Ishikawa (cell line): ENCODE data around the gene CCDC88C.

Experiments
- CREB1 ChIP-seq: IDR thresholded peaks from 2 replicates; pipeline ENCODE4 v1.6.1; 2012; ENCODE audit warnings: low read depth
- EGR1 ChIP-seq: IDR thresholded peaks from 2 replicates; pipeline ENCODE4 v1.6.1; 2012
- EP300 ChIP-seq: IDR thresholded peaks from 2 replicates; pipeline ENCODE4 v1.6.1; 2012; ENCODE audit warnings: borderline replicate concordance
- FOXM1 ChIP-seq: IDR thresholded peaks from 2 replicates; pipeline ENCODE4 v1.6.1; 2012; ENCODE audit warnings: low read depth, borderline replicate concordance
- NFIC ChIP-seq: IDR thresholded peaks from 2 replicates; pipeline ENCODE4 v1.6.1; 2012
- RAD21 ChIP-seq: IDR thresholded peaks from 2 replicates; pipeline ENCODE4 v1.6.1; 2012; ENCODE audit warnings: low read depth
- TAF1 ChIP-seq: IDR thresholded peaks from 2 replicates; pipeline ENCODE4 v1.6.1; 2012; ENCODE audit warnings: low read depth, mild to moderate bottlenecking
- TEAD4 ChIP-seq: IDR thresholded peaks from 2 replicates; pipeline ENCODE4 v1.6.1; 2012
- YY1 ChIP-seq: IDR thresholded peaks from 2 replicates; pipeline ENCODE4 v1.6.1; 2012; ENCODE audit warnings: low read depth
- ZBTB7A ChIP-seq: IDR thresholded peaks from 2 replicates; pipeline ENCODE4 v1.6.1; 2012; ENCODE audit warnings: low read depth
- TF ChIP-seq, protein P1 (sequence below): IDR thresholded peaks from 2 replicates; pipeline ENCODE4 v1.6.1; 2012; ENCODE audit warnings: low read depth, mild to moderate bottlenecking
- TF ChIP-seq, protein P2 (sequence below): IDR thresholded peaks from 2 replicates; pipeline ENCODE4 v1.6.1; 2012

DNA sequence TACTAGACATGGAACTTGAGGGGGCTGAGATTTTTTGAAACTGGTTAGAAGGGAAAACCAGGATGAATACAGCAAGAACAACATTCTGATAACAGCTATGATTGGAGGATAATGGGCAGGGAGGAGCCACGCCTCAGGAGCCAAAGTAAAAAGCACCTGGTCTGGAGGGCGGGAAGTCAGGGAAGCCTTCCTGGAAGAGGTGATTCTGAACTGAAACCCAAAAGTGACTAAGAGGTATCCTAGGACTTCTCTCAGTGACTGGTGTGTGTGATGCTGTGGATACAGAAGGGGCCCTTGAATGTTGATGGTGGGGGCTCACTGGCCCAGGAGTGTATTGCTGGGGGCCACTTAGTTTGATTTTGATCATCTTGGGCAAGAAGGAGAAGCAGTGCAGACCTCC lies 154.3 kb downstream of the CCDC88C start:
- TF ChIP-seq EP300 (no peak), YY1 (no peak), NFIC (no peak), CREB1 (no peak), ZBTB7A (no peak), RAD21 (no peak), EGR1 (no peak), FOXM1 (no peak), TAF1 (no peak), TEAD4 (no peak)
- TF ChIP-seq, protein P1, sequence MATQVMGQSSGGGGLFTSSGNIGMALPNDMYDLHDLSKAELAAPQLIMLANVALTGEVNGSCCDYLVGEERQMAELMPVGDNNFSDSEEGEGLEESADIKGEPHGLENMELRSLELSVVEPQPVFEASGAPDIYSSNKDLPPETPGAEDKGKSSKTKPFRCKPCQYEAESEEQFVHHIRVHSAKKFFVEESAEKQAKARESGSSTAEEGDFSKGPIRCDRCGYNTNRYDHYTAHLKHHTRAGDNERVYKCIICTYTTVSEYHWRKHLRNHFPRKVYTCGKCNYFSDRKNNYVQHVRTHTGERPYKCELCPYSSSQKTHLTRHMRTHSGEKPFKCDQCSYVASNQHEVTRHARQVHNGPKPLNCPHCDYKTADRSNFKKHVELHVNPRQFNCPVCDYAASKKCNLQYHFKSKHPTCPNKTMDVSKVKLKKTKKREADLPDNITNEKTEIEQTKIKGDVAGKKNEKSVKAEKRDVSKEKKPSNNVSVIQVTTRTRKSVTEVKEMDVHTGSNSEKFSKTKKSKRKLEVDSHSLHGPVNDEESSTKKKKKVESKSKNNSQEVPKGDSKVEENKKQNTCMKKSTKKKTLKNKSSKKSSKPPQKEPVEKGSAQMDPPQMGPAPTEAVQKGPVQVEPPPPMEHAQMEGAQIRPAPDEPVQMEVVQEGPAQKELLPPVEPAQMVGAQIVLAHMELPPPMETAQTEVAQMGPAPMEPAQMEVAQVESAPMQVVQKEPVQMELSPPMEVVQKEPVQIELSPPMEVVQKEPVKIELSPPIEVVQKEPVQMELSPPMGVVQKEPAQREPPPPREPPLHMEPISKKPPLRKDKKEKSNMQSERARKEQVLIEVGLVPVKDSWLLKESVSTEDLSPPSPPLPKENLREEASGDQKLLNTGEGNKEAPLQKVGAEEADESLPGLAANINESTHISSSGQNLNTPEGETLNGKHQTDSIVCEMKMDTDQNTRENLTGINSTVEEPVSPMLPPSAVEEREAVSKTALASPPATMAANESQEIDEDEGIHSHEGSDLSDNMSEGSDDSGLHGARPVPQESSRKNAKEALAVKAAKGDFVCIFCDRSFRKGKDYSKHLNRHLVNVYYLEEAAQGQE: no peak
- TF ChIP-seq, protein P2, sequence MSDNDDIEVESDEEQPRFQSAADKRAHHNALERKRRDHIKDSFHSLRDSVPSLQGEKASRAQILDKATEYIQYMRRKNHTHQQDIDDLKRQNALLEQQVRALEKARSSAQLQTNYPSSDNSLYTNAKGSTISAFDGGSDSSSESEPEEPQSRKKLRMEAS: no peak
